Measurements from ENCODE around the gene NHSL2.
"Not testable (repeated sequence)": the region's sequence is repeated elsewhere in the genome, so short reads cannot be mapped to it uniquely, and the experiment has no call there.

Gene NHSL2

DNA sequence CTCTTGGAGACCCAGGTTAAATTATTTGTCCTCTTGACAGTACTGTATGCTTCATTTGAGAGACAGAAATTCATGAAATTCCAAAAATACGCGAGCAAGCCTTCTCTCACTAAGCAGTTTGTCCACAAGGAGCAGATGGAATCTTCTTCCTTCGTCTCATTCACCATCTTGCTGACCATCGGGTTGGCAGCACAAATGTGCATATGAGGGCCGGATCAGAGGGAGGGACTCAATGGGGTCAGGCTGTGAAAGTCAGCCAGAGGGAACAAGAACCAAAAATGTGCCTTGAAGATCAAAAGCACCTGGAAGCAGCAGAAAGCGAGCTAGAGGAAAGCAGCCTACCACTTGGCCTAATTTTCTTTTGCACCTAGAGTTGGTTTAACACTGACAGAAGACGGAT, 16.4 kb downstream of the NHSL2 start:
- DNase-seq = no peak

DNA sequence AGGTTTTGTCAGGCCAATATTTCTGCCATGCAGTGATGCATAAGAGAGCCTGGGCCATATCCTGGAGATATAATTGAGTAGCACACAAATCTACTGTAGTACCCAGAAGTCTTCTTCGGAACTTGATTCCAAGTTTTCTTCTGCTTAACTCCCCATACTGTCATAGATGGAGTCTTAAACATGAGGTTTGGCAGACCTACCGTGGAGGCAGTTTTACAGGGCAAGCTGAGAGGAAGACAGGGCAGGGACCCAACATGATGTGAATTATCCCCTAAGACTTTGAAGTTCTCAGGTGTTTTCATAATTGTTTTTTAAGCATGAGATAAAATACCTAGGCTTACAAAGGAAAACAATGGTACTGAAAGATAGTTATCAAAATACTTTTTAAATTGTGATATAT, 18.2 kb downstream of the NHSL2 start:
- DNase-seq = no peak

DNA sequence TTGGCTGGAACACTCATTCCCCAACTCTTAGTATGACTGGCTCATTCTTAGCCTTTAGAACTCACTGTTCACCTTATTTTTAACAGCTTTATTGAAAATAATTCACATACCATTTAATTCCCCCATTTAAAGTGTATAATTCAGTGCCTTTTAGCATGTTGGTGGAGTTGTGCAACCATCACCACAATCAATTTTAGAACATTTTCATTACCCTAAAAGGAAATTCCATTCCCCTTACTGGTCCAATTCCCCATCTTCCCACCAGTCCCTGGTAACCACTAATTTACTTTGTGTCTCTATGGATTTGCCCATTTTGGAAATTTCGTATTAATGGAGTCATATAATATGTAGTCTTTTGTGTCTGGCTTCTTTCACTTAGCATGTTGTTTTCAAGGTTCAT, 19.7 kb downstream of the NHSL2 start:
- no peak for DNase-seq

DNA sequence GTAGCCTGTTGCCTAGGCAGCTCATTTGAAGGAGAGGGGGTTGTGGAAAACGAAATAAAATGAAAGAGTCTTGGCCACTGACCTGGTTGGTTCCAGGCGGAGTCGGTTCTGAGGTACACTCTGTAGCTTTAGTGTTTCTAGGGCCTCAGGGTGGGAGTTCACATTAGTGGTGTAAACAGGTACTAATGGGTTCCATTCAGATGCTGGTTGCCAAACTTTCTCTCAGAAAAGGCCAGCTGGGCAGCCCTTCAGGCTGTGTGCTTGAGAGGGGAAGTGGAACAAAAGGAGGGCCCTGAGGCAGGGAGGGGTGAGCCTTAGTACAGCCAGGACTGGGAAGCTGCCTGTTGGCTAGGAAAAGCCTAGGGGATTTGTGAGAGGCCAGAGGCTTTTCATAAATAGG, 24.8 kb downstream of the NHSL2 start:
- no peak for DNase-seq

DNA sequence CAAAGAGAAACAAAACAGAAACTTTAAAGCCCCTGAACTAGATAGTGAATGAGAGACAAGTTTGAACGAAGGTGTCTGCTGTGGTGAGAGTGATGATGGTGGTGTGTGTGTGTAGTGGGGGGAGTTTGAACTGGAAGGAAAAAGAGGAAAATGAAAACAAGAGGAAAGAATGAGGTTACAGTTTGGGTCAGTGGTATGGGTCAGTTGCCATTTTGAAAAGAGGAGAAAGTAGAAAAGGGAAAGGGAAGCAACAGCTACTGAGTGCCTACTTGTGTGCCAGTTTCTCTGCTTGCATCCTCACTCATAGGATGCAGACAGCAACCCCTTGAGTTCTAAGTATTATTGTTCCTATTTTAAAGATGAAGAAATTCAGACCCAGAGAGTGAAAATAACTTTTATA, 26.0 kb downstream of the NHSL2 start:
- no peak for DNase-seq

DNA sequence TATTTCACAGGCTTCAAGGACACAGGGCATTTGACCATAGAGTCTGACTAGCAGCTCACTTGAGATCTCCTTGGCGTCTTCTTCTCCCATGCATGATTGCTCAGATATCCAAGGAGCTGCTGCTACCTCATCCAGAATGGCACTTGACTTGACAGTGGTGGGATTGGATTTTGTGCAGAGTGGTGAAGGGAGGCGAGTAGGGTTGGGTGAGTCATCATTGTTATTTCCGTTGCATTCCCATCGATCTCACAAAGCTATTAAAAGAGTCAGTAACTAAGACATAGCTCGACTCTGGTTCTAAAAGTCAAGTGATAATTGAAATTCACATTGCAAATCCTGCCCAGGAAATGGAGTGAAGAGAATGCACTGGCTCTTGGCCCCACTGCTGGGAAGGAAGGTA, 27.7 kb downstream of the NHSL2 start:
- DNase-seq = no peak

DNA sequence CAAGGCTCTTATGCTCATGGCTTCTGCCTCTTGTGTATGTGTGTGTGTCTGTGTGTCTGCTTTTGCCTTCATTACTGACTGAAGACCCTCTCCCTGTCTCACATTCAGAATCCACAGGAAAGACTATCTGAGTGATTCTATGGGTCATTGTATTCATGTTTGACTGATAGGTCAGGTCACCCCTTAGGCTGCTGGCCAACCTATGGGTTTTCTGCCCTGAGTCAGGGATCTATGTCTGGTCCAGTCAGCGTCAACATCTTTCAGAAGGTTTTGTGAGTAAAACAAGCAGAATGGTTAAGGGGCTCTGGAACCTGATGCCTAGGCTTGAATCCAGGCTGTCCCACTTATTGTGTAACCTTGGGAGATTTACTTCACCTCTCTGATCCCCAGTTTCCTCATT, 30.5 kb downstream of the NHSL2 start:
- no peak for DNase-seq

DNA sequence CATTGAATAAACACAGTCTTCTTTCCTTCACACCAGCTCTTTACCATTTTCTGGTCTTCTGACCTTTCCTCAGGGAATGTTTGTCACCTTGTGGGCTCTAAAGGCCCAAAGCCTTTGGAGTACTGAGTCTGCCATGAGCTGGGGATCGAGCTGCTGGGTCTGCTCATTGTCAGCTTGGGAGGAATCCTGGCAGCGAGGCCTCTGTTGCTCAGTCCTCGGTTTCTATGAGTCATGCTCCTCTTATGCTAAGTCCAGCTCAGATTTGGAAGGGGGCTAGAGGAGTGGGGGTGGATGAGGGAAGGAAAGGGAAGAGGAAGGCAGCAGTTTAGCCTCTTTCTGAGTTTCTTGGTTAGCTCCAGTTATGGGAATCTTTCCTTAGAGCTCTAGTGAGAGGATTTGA, 31.1 kb downstream of the NHSL2 start:
- no peak for DNase-seq

DNA sequence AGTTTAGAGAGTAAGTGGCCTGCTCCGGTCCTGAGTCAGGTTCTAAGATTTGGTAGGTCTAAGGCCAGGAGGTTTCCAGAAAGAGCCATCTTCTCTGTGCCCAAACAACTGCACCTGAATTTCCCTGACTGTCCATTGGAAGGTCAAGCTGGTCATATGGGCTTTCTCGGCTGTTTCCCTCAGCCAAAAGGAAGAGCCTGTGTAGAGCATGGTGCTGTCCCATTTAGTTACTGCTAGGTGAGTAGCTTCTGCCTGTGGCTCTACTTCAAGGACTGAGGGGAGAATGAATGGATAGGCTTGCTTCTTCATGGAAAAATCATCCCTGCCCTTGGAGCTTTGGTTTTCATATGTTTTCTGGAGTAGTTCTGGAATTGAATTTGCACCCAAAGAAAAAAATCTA, 33.7 kb downstream of the NHSL2 start:
- no peak for DNase-seq

DNA sequence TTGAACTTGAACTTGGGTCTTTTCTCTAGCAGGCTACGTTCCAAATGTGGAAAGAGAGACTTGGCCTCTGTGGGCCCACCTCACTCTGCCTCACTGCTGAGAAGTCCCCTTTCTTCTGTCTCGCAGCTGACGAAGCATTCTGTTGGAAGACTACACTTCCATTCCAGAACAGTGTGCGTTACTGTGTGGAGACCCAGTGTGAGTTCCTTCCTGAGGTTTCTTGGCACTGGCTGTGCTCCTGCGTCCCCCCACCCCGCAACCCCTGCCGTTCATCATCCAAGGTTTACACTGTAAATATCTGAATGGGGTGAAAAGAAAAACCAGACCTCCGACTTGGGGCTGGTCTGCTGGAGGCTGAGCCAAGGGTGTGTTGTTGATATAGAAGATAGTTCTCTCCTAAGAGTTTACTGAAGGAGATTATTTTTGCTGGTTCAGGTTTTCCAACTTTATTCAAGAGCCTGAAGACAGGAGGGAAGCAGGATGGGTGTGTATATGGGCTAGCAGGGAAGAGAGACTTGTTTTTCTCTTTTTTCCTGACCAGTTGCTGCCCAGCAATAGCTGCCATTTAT, 34.7 kb downstream of the NHSL2 start:
- DNase-seq = no peak

DNA sequence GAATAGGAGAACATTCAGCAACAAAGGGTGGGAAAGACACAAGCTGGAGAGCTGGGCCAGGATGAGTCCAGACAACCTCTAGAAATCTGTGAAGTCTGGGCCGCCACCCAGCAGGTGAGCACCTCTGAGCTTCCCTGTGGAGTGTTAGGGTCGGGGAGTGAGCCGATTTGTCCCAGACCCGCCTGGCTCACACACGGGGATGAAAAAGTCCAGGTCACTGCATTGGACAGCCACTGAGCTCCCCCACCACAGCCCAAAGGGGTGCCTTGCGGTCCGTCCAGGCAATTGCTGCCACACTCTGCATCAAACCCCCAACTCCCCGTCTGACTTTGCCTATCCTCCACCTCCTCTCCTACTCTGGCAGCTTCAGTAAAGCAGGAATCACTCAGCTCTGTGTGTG, 38.7 kb downstream of the NHSL2 start:
- no peak for DNase-seq

DNA sequence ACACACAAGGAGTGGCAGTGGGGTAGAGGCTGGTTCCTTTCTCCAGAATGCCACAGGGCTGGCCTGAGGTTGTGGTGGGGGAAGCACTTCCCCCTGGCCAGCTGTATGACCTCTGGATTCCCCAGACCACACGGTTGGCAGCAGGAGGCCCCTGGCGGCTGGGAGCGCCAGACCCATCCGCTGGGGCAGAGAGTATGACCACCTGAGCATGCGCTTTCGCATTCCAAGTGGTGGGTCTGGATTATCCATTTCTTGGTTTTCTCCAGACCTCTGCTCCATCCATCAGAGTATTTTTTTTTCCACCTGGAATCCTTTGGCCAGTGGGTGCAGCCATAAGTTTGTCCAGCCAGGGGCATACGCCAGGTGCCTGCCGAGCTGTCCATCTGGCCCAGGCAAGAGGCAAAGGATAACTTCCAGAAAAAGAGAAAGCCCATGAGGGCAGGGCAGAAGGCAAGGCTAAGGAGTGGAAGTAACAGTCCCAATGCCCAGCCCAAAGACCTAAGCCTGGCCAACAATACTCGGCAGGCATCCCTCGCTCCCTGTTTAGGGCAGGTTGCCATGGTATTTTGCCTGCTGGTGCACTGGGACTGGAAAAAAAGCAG, 39.3 kb downstream of the NHSL2 start:
- no peak for DNase-seq

DNA sequence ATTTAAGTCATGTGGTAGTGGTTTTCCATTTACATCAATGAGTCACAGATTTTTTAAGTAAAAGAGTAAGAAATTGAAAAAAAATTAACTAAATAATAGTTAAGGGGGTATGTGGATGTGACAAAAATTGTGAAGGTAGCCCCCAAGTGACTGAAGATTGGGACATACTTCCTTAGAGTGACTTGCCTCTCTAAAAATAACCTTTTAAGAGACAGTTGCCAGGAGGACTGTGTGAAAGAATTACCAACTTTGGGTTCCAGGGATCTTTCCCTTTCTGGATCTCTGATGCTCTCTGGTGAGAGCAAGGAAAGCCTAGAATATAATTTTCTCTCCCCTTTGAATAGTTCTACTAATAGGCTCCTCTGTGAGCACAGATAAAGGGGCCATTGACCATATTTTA, 42.7 kb downstream of the NHSL2 start:
- DNase-seq = no peak

DNA sequence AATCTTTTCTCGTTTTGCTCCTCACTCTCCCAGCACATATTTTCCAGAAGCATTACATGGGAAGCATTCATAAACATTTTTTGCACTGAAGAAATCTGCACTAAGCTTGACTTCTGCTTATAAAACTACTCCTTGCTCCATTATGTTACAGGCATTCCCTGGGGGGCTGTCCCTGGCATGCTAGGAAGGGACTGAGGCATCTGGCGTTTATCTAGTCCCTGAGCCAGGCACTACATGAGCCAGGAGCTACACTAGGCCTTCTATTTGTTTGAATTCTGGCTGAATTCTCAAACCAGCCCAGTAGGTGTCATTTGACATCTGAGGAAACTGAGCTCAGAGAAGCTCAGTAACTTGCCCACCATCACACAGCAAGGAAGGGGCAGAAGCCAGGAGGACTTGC, 43.3 kb downstream of the NHSL2 start:
- DNase-seq = no peak

DNA sequence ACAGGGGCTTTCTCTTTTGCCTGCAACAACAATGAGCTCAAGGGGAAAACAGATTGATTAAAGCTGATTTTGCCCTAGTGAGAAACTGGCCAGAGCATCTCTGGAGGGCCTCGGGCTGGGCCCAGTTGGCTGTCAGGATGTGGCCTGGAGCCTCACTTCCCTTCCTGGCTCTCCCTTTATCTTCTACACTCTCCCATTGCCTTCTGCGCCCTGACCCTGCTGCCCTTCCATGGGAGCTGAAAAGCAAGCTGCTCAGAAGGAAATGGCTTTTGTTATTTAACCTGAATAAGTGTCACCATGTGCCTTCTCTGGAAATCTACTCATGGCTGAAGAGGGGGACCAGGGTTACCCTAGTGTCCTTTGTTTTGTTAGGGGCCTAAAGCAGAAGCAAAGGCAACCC, 43.8 kb downstream of the NHSL2 start:
- DNase-seq = no peak

DNA sequence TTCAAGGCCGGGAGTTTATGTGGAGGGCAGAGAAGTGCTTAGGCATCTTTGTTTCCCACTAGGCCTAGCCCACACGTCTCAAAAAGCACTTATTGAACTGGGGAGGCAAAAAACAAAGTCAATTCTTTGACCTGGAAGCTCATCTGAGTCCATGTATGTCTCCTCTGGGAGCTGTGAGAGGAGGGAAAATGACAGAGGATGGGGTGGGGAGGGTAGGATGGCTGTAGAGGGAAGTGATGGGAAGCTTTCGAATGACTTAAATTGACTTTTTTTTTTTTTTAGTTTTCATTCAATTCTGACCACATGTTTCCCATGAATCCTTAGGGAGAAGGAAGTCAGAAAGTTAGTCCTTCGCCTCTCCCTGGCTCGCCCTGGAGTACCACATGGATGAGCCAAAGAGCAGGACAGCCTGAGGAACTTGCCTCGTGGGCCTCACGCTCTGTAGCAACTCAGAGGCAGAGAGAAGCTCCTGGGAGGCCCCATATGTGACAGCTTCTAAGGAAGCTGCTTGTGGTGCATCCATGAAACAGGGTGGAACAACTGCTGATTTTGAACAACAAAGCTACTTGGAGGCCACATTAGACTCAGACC, 45.0 kb downstream of the NHSL2 start:
- no peak for DNase-seq

DNA sequence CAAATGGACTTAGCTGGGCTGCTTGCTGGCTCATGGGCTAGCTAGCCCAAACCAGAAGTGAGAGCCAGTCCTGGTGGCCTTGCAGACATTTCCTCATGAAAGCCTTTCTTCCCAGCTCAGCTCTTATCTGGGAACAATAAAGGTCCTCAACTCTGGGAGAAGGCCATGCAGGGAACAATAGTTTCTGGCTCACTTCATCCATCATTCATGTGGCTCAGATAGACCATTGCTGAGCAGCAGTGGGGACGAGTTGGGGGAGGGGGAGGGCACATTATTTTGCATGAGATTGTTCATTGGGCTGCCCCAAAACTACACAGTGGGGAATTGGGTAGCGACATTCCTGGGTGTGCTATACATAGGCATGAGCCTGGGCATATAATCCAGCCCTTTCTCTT, 47.6 kb downstream of the NHSL2 start:
- no peak for DNase-seq

DNA sequence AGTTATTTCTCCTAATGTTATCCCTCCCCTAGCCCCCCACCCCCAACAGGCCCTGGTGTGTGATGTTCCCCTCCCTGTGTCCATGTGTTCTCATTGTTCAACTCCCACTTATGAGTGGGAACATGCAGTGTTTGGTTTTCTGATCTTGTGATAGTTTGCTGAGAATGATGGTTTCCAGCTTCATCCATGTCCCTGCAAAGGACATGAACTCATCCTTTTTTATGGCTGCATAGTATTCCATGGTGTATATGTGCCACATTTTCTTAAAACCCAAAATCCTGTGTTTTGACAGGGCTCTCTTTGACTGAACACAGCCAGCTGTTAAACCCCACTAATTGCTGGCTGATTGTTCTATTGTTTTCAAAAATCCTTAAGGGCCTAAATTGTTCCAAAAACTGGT, 53.5 kb downstream of the NHSL2 start:
- DNase-seq = not testable (repeated sequence)

DNA sequence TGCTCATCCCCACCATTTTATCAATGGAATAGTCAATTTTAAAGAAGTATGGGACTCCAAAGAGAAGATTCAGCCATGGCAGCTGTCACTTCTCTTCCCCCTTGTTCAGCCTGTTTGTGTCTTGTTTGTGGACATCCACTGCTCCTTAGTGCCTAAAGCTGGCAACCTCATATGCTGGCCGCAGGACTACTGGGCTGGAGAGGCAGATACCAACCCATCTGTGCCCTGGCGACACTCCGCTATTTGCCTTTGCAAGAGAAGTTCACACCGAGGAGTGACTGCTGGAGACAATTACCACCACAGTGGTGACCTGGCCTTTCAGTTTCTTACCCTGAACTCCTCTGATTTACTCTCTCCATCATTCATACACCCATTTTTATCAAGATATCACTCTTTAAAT, 64.3 kb downstream of the NHSL2 start:
- no peak for DNase-seq

DNA sequence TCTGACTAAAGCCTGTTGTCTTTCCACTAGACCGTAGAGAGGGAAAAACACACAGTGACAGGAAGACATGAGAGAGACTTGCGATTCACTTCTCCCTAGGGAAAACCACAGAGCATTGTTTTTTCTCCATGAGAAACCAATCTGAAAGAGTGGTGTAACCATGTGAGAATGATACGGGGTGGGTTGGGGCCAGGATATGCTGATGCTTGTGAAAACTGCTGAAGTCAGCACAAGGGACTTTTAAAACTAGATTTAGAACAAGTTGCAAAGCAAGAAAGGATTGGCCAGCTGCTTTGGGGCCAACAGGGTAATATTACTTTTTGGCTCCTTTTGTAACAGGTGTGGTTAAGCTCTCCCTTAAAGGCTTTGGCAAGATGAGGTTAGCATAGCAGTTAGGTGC, 66.1 kb downstream of the NHSL2 start:
- no peak for DNase-seq

DNA sequence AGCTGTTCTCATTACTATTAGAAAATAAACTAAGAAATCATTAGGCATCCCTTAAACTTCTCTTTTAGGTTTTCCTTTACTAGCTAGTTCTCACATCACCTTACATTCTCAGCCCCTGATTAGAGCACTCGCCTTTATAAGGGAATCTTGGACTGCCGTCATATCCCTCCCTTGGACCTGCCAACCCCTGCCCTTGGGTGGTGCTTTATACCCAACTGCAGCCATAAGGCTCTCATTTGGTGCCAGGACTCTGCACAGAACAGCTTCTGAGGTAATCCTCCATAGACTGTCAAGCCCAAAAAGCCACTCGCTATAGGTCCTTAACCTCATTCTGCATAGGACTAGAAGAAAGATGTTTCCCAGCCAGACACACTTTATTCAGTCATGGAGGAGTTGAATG, 67.5 kb downstream of the NHSL2 start:
- DNase-seq = no peak

DNA sequence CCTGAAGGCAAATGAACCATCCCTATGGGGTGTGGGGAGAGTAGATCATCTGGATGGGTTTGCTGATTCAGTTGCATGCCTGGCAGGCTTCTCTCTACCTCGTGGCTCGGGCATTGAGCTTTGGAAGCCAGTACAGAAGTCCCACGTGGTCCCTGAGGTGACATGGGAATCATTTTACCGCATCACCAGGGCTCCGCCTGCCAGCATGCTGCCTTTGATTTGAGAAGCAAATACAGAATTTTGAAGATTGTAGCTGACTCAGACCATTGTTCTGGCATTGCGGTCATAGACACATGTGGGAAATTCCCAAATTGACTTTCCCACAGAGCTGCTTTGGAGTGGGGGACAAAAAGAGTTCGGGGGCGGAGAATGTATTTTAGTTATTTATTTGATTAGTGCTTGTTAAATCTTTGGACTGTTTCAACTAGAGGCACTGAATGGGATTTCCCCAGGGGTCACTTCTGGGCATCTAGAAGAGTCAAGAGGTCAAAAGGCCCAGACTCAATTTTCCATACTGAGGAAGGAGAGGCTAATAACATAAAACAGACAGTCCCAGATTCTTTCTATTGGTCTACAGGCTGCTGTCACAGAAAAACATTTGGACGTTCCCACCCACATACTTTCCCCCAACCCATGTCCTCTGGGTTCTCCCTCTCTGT, 79.3 kb downstream of the NHSL2 start:
- no peak for DNase-seq

DNA sequence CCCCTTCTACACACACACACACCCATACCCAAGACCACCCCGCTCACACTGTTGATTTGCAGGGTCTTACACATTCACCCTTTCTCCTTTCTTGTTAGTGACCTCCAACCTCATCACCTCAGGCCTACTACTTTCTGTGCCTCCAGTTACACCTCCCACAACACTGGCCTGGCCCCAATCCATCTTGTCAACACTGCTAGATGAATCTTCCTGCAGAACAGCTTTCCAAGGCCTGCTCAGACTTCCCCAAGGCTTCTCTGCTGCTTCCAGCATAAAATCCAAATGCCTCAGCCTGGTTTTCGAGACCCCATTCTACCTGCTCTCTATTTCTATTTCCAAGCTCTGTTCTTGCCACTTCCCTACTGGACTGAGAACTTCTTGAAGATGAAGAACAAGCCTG, 79.9 kb downstream of the NHSL2 start:
- DNase-seq = no peak

DNA sequence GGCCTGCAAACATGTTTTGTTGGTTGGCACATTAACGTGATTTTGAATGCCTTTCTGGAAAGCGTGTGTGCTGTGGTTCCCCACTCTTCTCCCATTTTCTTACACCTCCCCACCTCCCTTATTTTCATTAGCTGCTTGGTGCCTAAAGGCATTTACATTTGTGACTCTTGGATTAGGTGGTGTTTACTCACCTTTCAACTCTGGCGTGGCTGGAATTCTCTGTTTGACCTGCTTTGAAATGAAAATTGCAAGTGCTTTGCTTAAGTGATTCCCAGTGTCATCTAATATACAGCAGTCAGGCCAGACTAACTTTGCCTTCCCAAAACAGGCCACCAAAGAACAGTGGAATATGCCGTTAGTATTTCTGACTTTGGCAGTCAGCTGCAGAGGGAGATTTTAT, 80.5 kb downstream of the NHSL2 start:
- no peak for DNase-seq

DNA sequence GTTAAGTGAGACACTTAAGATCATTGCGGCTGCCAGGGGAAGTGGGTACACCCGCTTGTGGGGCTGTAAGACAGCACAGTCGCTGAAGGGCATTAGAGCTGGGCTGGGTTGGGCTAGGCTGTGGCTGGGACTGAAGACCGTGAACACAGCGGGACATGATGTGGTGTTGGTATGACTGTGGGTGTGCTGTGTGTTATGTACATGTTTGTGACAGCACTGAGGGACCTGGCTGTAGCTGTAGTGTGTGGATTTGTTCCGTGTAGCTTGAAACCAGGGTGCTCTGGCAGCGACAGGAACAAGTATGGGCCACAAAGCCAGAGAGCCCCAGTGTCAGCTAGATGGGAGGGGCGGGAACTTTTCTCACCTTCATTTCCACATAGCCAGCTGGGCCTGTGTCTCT, 82.1 kb downstream of the NHSL2 start:
- DNase-seq = no peak

Data from NCI-H748 treated with DMSO at 0.1 percent for 48 hours (cell line).